Measurements from ENCODE around the gene SLC6A11. TPM values are rescaled to one million over a fixed set of nuclear protein-coding genes. Genes with fewer than 3 reads are reported as not detected.

SLC6A11 gene
- total and polyA plus RNA-seq, 2 of the 13 experiments (the other 11 are each of a cell fraction or from before 2014, with no cell fraction given) = 17.9 to 34.5 TPM

- CTCF ChIA-PET (ENCODE audit: low intra/inter-chr PET ratio, low total read pairs) = no interaction called here
These were observed 25.3 kb upstream of the SLC6A11 start for GRCh38 chr3:10790713-10791112.

GRCh38 chr3:10792208-10792607, 23.8 kb upstream of the SLC6A11 start:
- in situ Hi-C loops (cut with HindIII; ENCODE audit: extremely low pct_ligation_motif_present, low pct_unique_long_range_greater_than_20kb) = no loop called here
- BruUV-seq (replicated peaks) = no TSS peak
- Histone ChIP-seq H3K9ac (ENCODE audit: insufficient read depth, low read depth, low read length) (no peak overlapping the region), H4K20me1 (ENCODE audit: insufficient read depth, low read length) (no peaks in the 10 kb centered on the region), H3K36me3 (replicated peaks in 1 of 2; ENCODE audit: control insufficient read depth in 1 of 2, insufficient read depth in 2 of 2, low read length in 2 of 2) (no peaks in the 10 kb centered on the region), H3K9me3 (ENCODE audit: low read length) (no peaks in the 10 kb centered on the region), H3K4me2 (ENCODE audit: low read depth, low read length) (no peak overlapping the region), H3K4me1 (ENCODE audit: insufficient read depth, low read length) (no peaks in the 10 kb centered on the region), H3K79me2 (ENCODE audit: insufficient read depth, low read length) (no peaks in the 10 kb centered on the region), H3K4me3 (replicated peaks in 1 of 3; ENCODE audit: insufficient read depth in 1 of 3, low read depth in 2 of 3, low read length in 3 of 3) (no peak overlapping the region), H3K27me3 (ENCODE audit: control insufficient read depth in 1 of 2, insufficient read depth in 2 of 2, low read length in 2 of 2) (peaks cover 3 to 13% of the 10 kb centered on the region in 2 experiments), H3K27ac (ENCODE audit: extremely low read length, insufficient read depth, low read length) (no peak overlapping the region), H2AFZ (ENCODE audit: low read length) (no peak overlapping the region)
- ChIA-PET CTCF (ENCODE audit: low intra/inter-chr PET ratio, low total read pairs) (no interaction called here), POLR2A (no interaction called here)
- intact Hi-C loops (cut with micrococcal nuclease; ENCODE audit: unreplicated experiment) = no loop called here
- peak; percentile 55 for ATAC-seq
- WGBS (ENCODE audit: low lambda C conversion rate) = 37% methylated on average over 4 of the region's 4 CpGs
- no peak for DNase-seq (ENCODE audit: low spot score)
- FAIRE-seq = no peak
- TF ChIP-seq ZXDC (CRISPR knock-in tag; IDR thresholded peaks at IDR 0.05) (no peak), HDAC6 (IDR thresholded peaks at IDR 0.05; ENCODE audit: low read depth, low read length) (no peak), ZNF253 (CRISPR knock-in tag; IDR thresholded peaks at IDR 0.05; ENCODE audit: borderline replicate concordance) (no peak), CBFB (CRISPR knock-in tag; IDR thresholded peaks at IDR 0.05) (no peak), ZNF546 (CRISPR knock-in tag; conservative IDR thresholded peaks at IDR 0.05) (no peak), ZNF883 (CRISPR knock-in tag; IDR thresholded peaks at IDR 0.05; ENCODE audit: not compliant biosample characterization) (no peak), ZNF790 (CRISPR knock-in tag; IDR thresholded peaks at IDR 0.05; ENCODE audit: borderline replicate concordance) (no peak), SP5 (CRISPR knock-in tag; IDR thresholded peaks at IDR 0.05; ENCODE audit: borderline replicate concordance, low read depth) (no peak), MNT (IDR thresholded peaks at IDR 0.05) (no peak)

More at GRCh38 chr3:10790713-10791112, 25.3 kb upstream of the SLC6A11 start:
- Histone ChIP-seq H2AFZ (ENCODE audit: low read length) (no peak overlapping the region), H3K27me3 (ENCODE audit: control insufficient read depth in 1 of 2, insufficient read depth in 2 of 2, low read length in 2 of 2) (peaks cover 3 to 13% of the 10 kb centered on the region in 2 experiments), H3K36me3 (replicated peaks in 1 of 2; ENCODE audit: control insufficient read depth in 1 of 2, insufficient read depth in 2 of 2, low read length in 2 of 2) (no peaks in the 10 kb centered on the region), H3K4me1 (ENCODE audit: insufficient read depth, low read length) (no peaks in the 10 kb centered on the region), H3K79me2 (ENCODE audit: insufficient read depth, low read length) (no peaks in the 10 kb centered on the region), H3K27ac (ENCODE audit: extremely low read length, insufficient read depth, low read length) (no peak overlapping the region), H3K9ac (ENCODE audit: insufficient read depth, low read depth, low read length) (no peak overlapping the region), H3K9me3 (ENCODE audit: low read length) (no peaks in the 10 kb centered on the region), H3K4me3 (replicated peaks in 1 of 3; ENCODE audit: insufficient read depth in 1 of 3, low read depth in 2 of 3, low read length in 3 of 3) (no peak overlapping the region), H3K4me2 (ENCODE audit: low read depth, low read length) (no peak overlapping the region), H4K20me1 (ENCODE audit: insufficient read depth, low read length) (no peaks in the 10 kb centered on the region)
- POLR2A ChIA-PET = no interaction called here
- DNase-seq (ENCODE audit: low spot score) (no peak), FAIRE-seq (no peak), ATAC-seq (no peak)
- 100% methylated on average over 1 of the region's 1 CpG for WGBS (ENCODE audit: low lambda C conversion rate)
- intact Hi-C loops (cut with micrococcal nuclease; ENCODE audit: unreplicated experiment) (no loop called here), in situ Hi-C loops (cut with HindIII; ENCODE audit: extremely low pct_ligation_motif_present, low pct_unique_long_range_greater_than_20kb) (no loop called here)
- BruUV-seq (replicated peaks) = no TSS peak
- TF ChIP-seq MNT (IDR thresholded peaks at IDR 0.05) (no peak), ATRX (CRISPR knock-in tag; IDR thresholded peaks at IDR 0.05; ENCODE audit: borderline replicate concordance) (no peak), IKZF1 (IDR thresholded peaks at IDR 0.05) (no peak), ZNF7 (CRISPR knock-in tag; IDR thresholded peaks at IDR 0.05) (peak; percentile 94)

All from HepG2 (cell line).